HEK293 (cell line): ENCODE data around the gene PWP1.
"Not testable (repeated sequence)": the region's sequence is repeated elsewhere in the genome, so short reads cannot be mapped to it uniquely, and the experiment has no call there.

ENCODE experiments used
- OVOL3 ChIP-seq: fragments of 450-650 bp; formaldehyde crosslinking; IDR thresholded peaks from 2 replicates; pipeline ENCODE4 v1.5.1; 2016; ENCODE audit warnings: missing biosample characterization, missing genetic modification characterization
- ZNF660 ChIP-seq: fragments of 450-650 bp; IDR thresholded peaks from 2 replicates; pipeline ENCODE4 v1.5.1; 2018; ENCODE audit warnings: missing biosample characterization, mild to moderate bottlenecking, missing genetic modification characterization
- ZNF830 ChIP-seq: fragments of 450-650 bp; IDR thresholded peaks from 2 replicates; pipeline ENCODE4 v1.5.0; 2018; ENCODE audit warnings: missing biosample characterization, missing genetic modification characterization, low read depth, mild to moderate bottlenecking, moderate library complexity
- TF ChIP-seq, protein P1 (sequence below): fragments of 450-650 bp; formaldehyde crosslinking; IDR thresholded peaks from 2 replicates; pipeline ENCODE4 v1.5.1; 2016; ENCODE audit warnings: missing biosample characterization, missing genetic modification characterization

DNA sequence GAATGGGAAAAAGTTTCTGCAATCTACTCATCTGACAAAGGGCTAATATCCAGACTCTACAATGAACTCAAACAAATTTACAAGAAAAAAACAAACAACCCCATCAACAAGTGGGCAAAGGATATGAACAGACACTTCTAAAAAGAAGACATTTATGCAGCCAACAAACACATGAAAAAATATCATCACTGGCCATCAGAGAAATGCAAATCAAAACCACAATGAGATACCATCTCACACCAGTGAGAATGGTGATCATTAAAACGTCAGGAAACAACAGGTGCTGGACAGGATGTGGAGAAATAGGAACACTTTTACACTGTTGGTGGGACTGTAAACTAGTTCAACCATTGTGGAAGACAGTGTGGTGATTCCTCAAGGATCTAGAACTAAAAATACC lies 41.7 kb downstream of the PWP1 start:
- TF ChIP-seq, protein P1, sequence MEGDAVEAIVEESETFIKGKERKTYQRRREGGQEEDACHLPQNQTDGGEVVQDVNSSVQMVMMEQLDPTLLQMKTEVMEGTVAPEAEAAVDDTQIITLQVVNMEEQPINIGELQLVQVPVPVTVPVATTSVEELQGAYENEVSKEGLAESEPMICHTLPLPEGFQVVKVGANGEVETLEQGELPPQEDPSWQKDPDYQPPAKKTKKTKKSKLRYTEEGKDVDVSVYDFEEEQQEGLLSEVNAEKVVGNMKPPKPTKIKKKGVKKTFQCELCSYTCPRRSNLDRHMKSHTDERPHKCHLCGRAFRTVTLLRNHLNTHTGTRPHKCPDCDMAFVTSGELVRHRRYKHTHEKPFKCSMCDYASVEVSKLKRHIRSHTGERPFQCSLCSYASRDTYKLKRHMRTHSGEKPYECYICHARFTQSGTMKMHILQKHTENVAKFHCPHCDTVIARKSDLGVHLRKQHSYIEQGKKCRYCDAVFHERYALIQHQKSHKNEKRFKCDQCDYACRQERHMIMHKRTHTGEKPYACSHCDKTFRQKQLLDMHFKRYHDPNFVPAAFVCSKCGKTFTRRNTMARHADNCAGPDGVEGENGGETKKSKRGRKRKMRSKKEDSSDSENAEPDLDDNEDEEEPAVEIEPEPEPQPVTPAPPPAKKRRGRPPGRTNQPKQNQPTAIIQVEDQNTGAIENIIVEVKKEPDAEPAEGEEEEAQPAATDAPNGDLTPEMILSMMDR = not testable (repeated sequence)
- TF ChIP-seq OVOL3 (tag by site-specific recombination); ZNF660; ZNF830 (tag by site-specific recombination): not testable (repeated sequence)
